HG03439 (cell line): ENCODE measurements around the gene PIK3R1.

Experiments
- ATAC-seq: cut with Tn5 transposase; IDR thresholded peaks from one replicate; pipeline ENCODE4 v1.9.1; 2021; ENCODE audit warnings: mild to moderate bottlenecking, moderate library complexity; ENCODE audit not compliant: unreplicated experiment

PIK3R1 gene

GRCh38 chr5:68215208-68215897 lies at the start of gene PIK3R1:
PIK3R1 (plus strand) TSS chr5:68215756; CDS start chr5:68226676, 10,920 bp downstream.
- ATAC-seq: peak; percentile 83

DNA sequence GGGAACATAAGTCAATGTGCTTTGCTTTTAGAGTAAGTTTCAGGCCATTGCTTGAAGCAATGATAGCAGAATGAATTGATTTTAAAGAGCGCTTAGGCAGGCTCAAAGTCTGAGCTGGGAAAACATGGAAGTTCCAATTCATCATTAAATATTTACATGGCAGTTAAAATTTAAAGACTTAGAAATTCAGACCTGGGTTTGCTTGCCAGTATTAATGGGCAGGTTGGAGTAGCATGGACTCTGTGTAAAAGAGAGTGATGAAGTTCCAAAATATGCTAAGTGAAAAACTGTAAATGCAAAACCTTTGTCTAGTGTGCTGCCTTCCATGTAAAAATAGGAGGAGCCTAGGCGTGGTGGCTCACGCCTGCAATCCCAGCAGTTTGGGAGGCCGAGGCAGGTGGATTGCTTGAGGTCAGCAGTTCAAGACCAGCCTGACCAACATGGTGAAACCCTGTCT lies 48.3 kb upstream of the PIK3R1 start:
- no peak for ATAC-seq

DNA sequence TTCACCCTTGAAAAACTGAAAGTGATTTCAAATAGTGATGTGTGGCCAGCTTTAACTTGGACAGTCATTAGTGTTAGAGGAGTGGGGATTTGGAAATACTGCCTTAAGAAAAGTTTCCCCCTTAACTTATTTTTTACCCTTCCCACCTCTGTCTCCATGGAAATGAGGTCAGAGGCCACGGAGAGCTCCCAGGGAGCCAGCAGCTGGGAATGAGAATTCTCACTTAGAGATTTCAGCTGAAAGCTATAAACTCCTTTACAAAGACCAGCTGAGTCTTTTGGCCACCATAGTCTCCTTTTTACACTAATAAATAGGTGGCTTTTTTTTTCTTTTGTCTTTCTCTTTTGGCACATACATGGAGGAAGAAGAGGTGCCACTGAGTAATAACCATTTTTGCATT lies 45.7 kb upstream of the PIK3R1 start:
- no peak for ATAC-seq

GRCh38 chr5:68170826-68171558 lies 44.6 kb upstream of the PIK3R1 start:
- no peak for ATAC-seq

- no peak for ATAC-seq
These were observed 43.2 kb upstream of the PIK3R1 start for GRCh38 chr5:68172314-68172713.

DNA sequence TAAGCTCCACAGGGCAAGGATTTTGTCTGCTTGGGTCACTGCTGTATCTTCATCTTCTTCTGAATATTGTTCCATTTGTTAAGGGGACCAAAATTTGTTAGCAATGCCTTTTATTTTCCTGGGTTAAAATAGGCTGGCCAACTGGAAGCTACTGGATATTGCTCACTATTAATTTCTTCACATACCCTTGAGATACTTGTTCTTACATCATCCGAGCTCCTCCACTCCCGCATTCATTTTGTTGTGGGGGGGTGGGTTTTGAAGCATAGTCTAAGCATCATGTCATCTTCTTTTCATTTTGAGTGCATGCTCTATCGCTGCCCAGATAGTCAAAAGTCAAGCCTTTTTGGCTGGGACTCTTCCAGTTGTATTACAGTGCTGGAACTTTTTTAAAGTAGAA lies 42.5 kb upstream of the PIK3R1 start:
- no peak for ATAC-seq

- ATAC-seq: no peak
These were observed 39.3 kb upstream of the PIK3R1 start for GRCh38 chr5:68176253-68176652.

DNA sequence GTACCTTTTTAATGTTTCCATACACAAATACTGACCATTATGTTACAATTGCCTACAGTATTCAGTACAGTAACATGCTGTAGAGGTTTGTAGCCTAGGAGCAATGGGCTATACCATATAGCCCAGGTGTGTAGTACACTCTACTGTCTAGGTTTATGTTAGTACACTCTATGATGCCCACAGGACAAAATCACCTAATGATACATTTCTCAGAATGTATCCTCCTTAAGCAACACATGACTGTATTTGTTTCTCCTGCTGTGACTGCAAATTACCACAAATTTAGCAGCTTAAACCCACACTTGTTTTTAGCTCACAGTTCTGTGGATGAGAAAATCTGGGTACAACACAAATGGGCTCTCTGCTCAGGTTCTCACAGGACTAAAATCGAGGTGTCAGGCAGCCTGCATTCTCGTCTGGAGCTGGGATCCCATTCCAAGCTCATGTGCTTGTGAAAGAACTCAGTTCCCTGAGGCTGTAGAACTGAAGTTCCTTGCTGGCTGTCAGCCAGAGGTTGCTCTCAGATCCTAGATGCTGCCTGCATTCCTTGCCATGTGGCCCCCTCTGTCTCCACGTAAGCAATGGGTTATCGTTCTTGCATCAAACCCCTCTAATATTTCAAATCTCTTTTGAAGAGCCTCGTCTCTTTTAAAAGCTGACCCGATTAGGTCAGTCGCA lies 38.6 kb upstream of the PIK3R1 start:
- ATAC-seq: no peak

GRCh38 chr5:68177676-68178075 lies 37.9 kb upstream of the PIK3R1 start:
- no peak for ATAC-seq

DNA sequence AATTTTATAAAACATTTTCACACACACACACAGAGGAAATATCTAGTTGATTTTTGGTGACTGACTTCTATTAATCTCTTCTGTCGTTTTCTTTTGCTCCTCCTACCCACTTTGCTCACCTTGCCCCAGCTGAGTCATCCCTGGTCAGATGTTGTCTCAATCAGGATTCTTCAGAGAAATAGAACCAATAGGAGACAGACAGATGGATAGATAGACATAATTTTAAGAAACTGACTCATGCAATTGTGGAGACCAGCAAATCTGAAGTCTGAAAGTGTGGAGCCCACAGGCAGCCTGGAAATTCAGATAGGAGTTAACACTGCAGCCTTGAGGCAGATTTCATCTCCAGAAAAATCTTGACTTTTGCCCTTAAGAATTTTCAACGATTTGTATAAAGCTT lies 37.0 kb upstream of the PIK3R1 start:
- ATAC-seq: no peak

DNA sequence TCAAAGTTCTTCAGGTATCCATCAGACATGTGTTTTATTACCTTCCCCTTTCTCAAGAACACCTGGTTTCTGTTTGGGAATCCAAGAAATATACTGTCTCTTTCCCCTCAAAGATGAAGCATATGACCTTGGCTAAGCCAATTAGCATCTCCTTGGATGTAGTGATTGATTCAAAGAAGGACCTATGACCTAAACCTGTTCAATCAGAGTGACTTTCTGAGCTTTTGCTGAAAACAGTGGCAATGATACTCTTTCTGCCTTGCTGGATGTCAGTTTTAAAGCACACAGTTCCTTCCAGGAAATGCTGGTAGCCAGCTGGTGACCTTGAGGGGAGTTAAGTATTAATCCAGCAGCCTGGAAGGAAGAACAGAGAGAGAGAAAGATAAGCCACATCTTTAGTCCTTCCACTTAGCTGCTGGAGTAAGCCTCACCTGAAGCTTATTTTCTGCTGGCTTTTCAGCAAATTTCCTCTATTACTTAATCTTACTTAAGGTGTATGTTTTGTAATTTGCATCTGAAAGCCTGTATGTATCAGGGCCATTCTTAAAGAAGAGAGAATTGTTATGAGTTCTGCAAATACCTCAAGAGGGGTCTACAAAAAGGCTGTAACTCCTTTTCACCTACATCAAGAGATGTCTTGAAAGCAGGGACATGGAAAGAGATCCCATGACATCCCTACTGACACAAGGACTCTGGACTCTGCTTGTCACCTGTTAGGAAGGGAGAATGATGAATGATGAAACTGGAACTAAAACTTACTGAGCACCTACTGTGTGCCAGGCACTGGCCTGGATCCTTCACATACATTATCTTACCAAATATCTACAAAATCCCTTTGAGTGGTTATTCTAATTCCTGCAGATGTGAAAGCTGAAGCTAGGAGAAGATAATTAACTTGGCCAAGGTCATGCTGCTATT lies 35.2 kb upstream of the PIK3R1 start:
- no peak for ATAC-seq

- no peak for ATAC-seq
These were observed 34.4 kb upstream of the PIK3R1 start for GRCh38 chr5:68181039-68181599.

GRCh38 chr5:68182094-68182493 lies 33.5 kb upstream of the PIK3R1 start:
- no peak for ATAC-seq

- no peak for ATAC-seq
These were observed 33.0 kb upstream of the PIK3R1 start for GRCh38 chr5:68182534-68182933.

DNA sequence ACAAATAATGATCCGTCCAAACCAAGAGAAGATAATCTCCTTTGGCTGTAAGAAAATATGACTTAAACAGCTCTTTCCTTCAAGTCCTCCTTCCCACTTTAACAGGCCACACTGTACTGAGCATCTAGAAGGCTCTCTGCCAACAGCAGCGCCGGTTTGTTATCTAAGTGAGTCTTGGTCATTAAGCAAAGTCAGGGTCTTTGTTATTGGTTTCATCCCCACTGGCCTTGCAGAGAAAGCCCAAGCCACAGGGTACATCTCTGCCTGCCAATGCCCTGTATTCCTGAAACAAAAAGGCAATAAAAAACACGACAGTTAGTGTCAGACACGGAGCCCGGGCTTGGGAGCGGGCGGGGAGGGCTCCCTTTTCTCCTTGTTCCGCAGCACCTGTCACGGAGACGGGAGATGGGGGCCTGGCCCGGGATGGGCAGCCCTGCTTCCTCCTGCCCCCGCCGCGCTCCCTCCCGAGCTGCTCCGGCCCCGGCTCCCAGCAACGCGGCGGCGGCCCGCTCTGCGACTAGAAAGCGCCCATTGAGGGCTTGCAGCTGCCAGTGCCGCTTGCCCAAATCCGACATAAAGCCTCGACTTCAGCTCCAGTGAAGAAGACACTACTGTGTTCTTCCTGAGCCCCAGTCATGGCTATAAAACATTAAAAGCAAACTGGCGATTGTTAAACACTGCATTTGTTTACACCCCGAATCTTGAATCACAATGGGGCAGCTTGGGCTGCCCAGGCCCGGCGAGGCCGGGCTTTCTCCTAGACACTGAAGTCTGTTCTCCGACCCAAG lies 28.1 kb upstream of the PIK3R1 start:
- ATAC-seq: no peak

GRCh38 chr5:68189171-68189570 lies 26.4 kb upstream of the PIK3R1 start:
- no peak for ATAC-seq

DNA sequence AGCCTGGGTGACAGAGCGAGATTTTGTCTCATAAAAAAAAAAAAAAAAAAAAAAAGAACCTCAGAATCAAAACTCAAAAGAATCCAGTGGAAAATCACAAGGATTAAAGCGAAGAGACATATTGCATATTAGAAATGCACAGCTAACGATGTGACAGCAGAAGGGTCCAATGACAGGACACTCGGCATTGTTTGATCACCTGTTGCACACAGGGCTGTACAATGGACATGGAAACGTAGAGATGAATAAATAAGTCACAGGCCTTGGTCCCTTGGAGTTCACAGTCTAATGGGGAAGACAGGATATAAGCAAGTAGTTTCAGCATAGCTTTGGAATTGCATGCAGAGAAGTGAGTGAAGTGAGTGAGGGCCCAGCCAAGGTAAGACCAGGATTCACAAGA lies 25.9 kb upstream of the PIK3R1 start:
- ATAC-seq: no peak

DNA sequence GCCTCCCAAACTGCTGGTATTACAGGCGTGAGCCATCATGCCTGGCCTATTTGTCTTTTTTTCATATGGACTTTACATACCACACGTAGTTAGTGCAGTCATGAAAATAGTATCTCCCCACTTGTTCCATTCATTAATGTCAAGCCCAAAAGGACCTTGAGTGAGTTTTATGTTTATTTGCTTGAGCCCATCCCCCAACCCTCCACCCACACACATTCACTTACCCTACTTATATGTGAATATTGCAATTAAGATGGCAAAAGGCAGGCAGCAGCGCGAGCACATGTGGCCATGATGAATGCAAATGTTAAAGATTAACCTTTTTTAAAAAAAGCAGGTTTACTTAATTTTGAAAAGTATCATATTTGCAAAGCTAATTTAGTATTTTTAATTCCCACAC lies 24.9 kb upstream of the PIK3R1 start:
- no peak for ATAC-seq

DNA sequence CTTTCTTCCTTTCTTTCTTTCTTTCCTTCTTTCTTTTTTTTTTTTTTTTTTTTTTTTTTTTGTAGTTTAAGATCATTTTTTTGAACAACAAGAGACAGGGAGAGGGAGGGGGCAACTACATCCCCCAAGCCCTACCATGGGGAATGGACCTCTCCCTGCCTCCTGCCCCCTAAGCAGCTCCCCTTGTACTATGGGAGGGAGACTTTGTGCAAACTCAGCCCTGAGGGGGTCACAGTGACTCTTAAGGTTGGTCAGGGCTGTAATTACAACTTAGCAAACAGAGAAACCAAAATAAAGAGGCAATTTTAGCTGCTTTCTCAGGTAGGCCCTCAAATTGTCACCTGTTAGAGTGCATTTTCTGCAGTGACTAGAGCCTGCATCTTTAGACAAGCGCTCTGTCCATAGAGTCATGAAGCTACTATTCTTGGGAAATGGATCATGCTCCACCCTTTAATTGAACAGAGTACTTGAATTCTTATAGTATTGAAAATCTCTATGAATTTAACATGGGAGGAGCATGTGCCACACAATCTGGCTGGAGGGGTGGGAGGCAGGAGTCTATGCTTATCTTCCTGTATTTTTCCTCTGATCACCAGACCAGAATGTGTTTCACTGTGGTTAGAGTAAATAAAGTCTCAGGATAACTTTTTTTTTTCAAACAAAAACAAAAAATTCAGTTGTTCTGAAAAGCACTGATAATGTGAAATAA lies 24.3 kb upstream of the PIK3R1 start:
- ATAC-seq: no peak
